Gastroesophageal sphincter (tissue), 4 donors: Measurements from ENCODE around the gene OPCML. TPM values are rescaled to one million over a fixed set of nuclear protein-coding genes. Genes with fewer than 3 reads are reported as not detected.

Experiments
- ATAC-seq: fragments of 150-250 bp; one replicate; pipeline ENCODE4 v1.9.1; 2016; ENCODE audit warnings: mild to moderate bottlenecking, moderate library complexity
- H3K27ac ChIP-seq, 4 donors: fragments of 200-600 bp; sonication (generic) in 3 of 4; 1 replicate in 3 of 4; 2 replicates in 1 of 4; pipeline ENCODE4 v1.5.1; 2016 to 2019
- H3K27me3 ChIP-seq: fragments of 200-600 bp; sonication (generic); one replicate; pipeline ENCODE4 v1.5.1; 2019
- H3K36me3 ChIP-seq, 2 donors: fragments of 200-600 bp; sonication (generic); one replicate each; pipeline ENCODE4 v1.5.1; 2019; ENCODE audit warnings: control low read depth in 1 of 2
- H3K4me1 ChIP-seq, 3 donors: fragments of 200-600 bp; sonication (generic); 1 replicate in 2 of 3; 2 replicates in 1 of 3; pipeline ENCODE4 v1.5.1; 2016 to 2019; ENCODE audit warnings: control low read depth in 2 of 3
- H3K4me3 ChIP-seq, 2 donors: fragments of 200-600 bp; sonication (generic); one replicate each; pipeline ENCODE4 v1.5.1; 2019; ENCODE audit warnings: mild to moderate bottlenecking in 1 of 2, moderate library complexity in 1 of 2
- H3K9me3 ChIP-seq, 3 donors: fragments of 200-600 bp; sonication (generic); one replicate each; pipeline ENCODE4 v1.5.1; 2017 to 2019; ENCODE audit warnings: control low read depth in 2 of 3
- CTCF ChIP-seq, 4 experiments: fragments of 200-600 bp in 2 of 4; fragments of 450-650 bp in 2 of 4; sonication (generic) in 1 of 4; IDR thresholded peaks; one replicate each; pipeline ENCODE4 v1.5.1; 2017 to 2019; ENCODE audit warnings: antibody characterized with exemption in 4 of 4, mild to moderate bottlenecking in 2 of 4, moderate library complexity in 2 of 4
- EP300 ChIP-seq: sonication (generic); formaldehyde crosslinking; IDR thresholded peaks from one replicate; pipeline ENCODE4 v1.6.1; 2017; ENCODE audit warnings: antibody characterized with exemption, mild to moderate bottlenecking
- POLR2A ChIP-seq, 2 donors: fragments of 450-650 bp; IDR thresholded peaks; one replicate each; pipeline ENCODE4 v1.6.1; 2017; ENCODE audit warnings: antibody characterized with exemption in 2 of 2, mild to moderate bottlenecking in 2 of 2, moderate library complexity in 1 of 2
- POLR2AphosphoS5 ChIP-seq: sonication (generic); formaldehyde crosslinking; IDR thresholded peaks from one replicate; pipeline ENCODE4 v1.6.1; 2017; ENCODE audit warnings: antibody characterized with exemption
- WGBS, 2 donors: methylation state at CpG; one replicate each; pipeline ENCODE4 v1.1.5; 2018; ENCODE audit warnings: low coverage in 1 of 2; 5-methylcytosine and 5-hydroxymethylcytosine counted together
- total RNA-seq, 4 donors: library from RNA; depleted of rRNA; stranded (reverse); fragments of >200 nt; gene quantifications; one replicate each; pipeline ENCODE4 v1.1.0, GENCODE V29; 2016

The OPCML gene
- total RNA-seq, 4 donors from 2014 or later: 0.13 to 0.93 (median 0.33) TPM

- H3K9me3 ChIP-seq: no peaks in the 10 kb centered on the region
- no peaks in the 10 kb centered on the region for H3K36me3 ChIP-seq
- TF ChIP-seq EP300 (no peak), CTCF (IDR thresholded peaks at IDR 0.05) (no peak), POLR2AphosphoS5 (no peak), POLR2A (IDR thresholded peaks at IDR 0.05) (no peak)
- no peak for ATAC-seq
- no peak overlapping the region for H3K27ac ChIP-seq
- H3K4me3 ChIP-seq: no peak overlapping the region
- H3K27me3 ChIP-seq: peaks cover 12% of the 10 kb centered on the region
- no peaks in the 10 kb centered on the region for H3K4me1 ChIP-seq
- 50 to 73% methylated on average over 2 of the region's 3 CpGs for WGBS, 2 donors
Measured at GRCh38 chr11:133509924-133510697, 22.2 kb downstream of the OPCML start.

DNA sequence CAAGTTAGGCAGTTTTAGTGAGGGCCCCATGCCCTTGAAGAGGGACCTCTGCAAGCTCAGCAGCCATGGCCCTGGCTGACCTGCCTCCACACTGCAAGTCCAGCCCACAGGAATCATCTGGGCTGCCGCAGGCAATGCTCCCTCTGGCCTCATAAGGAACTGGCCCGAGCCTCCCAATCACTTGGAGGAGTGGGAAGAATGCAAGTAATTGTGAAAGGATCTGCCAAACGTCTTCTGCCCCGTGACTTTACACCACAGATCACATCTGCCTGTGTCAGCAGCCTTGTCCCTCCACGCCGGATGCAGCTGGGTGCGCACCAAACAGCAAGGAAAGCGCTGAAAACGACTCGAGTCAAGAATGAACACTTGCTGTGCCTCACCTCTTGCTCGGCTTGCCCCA is 23.8 kb downstream of the OPCML start:
- Histone ChIP-seq H3K4me3 (no peak overlapping the region), H3K27me3 (peaks cover 26% of the 10 kb centered on the region), H3K9me3 (no peaks in the 10 kb centered on the region), H3K27ac (no peak overlapping the region), H3K36me3 (no peaks in the 10 kb centered on the region), H3K4me1 (no peaks in the 10 kb centered on the region)
- TF ChIP-seq POLR2AphosphoS5 (no peak), EP300 (no peak), CTCF (IDR thresholded peaks at IDR 0.05) (no peak), POLR2A (IDR thresholded peaks at IDR 0.05) (no peak)
- no peak for ATAC-seq
- WGBS, 2 donors: 70% methylated on average over 2 to 10 of the region's 11 CpGs

GRCh38 chr11:133507185-133507584 is 25.1 kb downstream of the OPCML start:
- H3K27me3 ChIP-seq: peaks cover 33% of the 10 kb centered on the region
- no peaks in the 10 kb centered on the region for H3K4me1 ChIP-seq
- TF ChIP-seq POLR2A (IDR thresholded peaks at IDR 0.05) (no peak), POLR2AphosphoS5 (no peak), EP300 (no peak), CTCF (IDR thresholded peaks at IDR 0.05) (no peak)
- H3K27ac ChIP-seq: no peak overlapping the region
- no peaks in the 10 kb centered on the region for H3K36me3 ChIP-seq
- no peaks in the 10 kb centered on the region for H3K9me3 ChIP-seq
- no peak for ATAC-seq
- WGBS, 2 donors: 86% methylated on average over 3 of the region's 4 CpGs; no CpG with 5 or more reads in 1 of the 2 donors
- H3K4me3 ChIP-seq: no peak overlapping the region

GRCh38 chr11:133506551-133507094 is 25.7 kb downstream of the OPCML start:
- ATAC-seq: no peak
- TF ChIP-seq CTCF (IDR thresholded peaks at IDR 0.05) (no peak), POLR2AphosphoS5 (no peak), EP300 (no peak), POLR2A (IDR thresholded peaks at IDR 0.05) (no peak)
- H3K27me3 ChIP-seq: peaks cover 38% of the 10 kb centered on the region
- no peak overlapping the region for H3K4me3 ChIP-seq
- whole genome bisulfite sequencing, 2 donors: 68 to 80% methylated on average over 2 to 5 of the region's 6 CpGs
- no peaks in the 10 kb centered on the region for H3K4me1 ChIP-seq
- no peaks in the 10 kb centered on the region for H3K36me3 ChIP-seq
- no peaks in the 10 kb centered on the region for H3K9me3 ChIP-seq
- no peak overlapping the region for H3K27ac ChIP-seq

- Histone ChIP-seq H3K27ac (no peak overlapping the region), H3K9me3 (no peaks in the 10 kb centered on the region), H3K4me1 (no peaks in the 10 kb centered on the region), H3K36me3 (no peaks in the 10 kb centered on the region), H3K27me3 (peaks cover 44% of the 10 kb centered on the region), H3K4me3 (no peak overlapping the region)
- TF ChIP-seq POLR2A (IDR thresholded peaks at IDR 0.05): no peak
- TF ChIP-seq CTCF (IDR thresholded peaks at IDR 0.05): no peak
- TF ChIP-seq POLR2AphosphoS5: no peak
- no peak for TF ChIP-seq EP300
- 54 to 63% methylated on average over 3 of the region's 3 CpGs for WGBS, 2 donors
- ATAC-seq: no peak
Measured at GRCh38 chr11:133506023-133506422, 26.3 kb downstream of the OPCML start.
